ENCODE data around the gene ODF2. TPM values are rescaled to one million over a fixed set of nuclear protein-coding genes. Genes with fewer than 3 reads are reported as not detected.

ODF2 gene
- total RNA-seq, 1 experiment from 2014 or later, result 31.9 TPM

GRCh38 chr9:128415281-128415680 lies 40.5 kb upstream of the ODF2 start (continued):
- TF ChIP-seq, protein P1, sequence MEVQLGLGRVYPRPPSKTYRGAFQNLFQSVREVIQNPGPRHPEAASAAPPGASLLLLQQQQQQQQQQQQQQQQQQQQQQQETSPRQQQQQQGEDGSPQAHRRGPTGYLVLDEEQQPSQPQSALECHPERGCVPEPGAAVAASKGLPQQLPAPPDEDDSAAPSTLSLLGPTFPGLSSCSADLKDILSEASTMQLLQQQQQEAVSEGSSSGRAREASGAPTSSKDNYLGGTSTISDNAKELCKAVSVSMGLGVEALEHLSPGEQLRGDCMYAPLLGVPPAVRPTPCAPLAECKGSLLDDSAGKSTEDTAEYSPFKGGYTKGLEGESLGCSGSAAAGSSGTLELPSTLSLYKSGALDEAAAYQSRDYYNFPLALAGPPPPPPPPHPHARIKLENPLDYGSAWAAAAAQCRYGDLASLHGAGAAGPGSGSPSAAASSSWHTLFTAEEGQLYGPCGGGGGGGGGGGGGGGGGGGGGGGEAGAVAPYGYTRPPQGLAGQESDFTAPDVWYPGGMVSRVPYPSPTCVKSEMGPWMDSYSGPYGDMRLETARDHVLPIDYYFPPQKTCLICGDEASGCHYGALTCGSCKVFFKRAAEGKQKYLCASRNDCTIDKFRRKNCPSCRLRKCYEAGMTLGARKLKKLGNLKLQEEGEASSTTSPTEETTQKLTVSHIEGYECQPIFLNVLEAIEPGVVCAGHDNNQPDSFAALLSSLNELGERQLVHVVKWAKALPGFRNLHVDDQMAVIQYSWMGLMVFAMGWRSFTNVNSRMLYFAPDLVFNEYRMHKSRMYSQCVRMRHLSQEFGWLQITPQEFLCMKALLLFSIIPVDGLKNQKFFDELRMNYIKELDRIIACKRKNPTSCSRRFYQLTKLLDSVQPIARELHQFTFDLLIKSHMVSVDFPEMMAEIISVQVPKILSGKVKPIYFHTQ (CRISPR knock-in tag; IDR thresholded peaks at IDR 0.05), result no peak
- TF ChIP-seq MXD4 (CRISPR knock-in tag; IDR thresholded peaks at IDR 0.05; ENCODE audit: borderline replicate concordance) (no peak), ZNF263 (CRISPR knock-in tag; IDR thresholded peaks at IDR 0.05; ENCODE audit: low read depth) (no peak), ARID4B (CRISPR knock-in tag; IDR thresholded peaks at IDR 0.05; ENCODE audit: borderline replicate concordance) (no peak)
- TF ChIP-seq, protein P2, sequence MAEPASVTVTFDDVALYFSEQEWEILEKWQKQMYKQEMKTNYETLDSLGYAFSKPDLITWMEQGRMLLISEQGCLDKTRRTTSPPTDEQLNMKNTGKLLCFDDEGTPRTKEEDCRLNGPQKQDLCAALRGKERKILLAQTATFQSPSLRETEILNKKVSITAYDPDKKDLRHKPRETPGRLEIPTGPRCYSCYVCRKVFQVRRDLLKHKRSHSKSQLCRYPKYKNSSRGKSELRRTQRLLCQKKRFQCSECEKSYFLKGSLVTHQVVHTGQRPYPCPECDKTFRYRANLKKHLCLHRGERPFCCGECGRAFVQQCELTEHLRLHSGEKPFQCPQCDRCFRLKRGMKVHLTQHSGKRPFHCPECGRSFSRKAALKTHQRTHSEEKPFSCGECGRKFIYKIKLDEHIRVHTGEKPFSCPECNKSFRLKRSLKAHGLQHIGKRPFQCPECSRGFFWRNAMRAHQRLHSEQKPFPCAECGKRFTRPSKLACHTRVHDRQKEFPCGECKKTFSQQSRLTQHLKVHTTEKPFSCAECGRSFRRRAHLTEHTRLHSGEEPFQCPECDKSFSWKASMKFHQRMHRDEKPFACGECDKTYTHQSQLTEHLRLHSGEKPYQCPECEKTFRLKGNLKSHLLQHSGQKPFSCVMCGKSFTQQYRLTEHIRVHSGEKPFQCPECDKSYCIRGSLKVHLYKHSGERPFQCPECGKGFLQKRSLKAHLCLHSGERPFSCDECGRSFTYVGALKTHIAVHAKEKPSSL (CRISPR knock-in tag; conservative IDR thresholded peaks at IDR 0.05), result no peak

DNA sequence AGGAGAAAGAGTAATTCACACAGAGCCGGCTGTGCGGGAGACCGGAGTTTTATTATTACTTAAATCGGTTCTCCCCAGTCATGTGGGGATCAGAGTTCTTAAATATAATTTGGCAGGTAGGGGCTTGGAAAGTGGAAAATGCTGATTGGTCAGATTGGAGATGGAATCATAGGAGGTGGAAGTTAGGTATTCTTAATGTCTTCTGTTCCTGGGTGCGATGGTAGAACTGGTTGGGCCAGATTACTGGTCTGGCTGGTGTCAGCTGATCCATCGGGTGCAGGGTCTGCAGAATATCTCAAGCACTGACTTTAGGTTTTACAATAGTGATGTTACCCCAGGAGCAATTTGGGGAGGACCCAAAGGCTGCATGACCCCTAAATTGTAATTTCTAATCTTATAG lies 39.8 kb upstream of the ODF2 start:
- Mint-ChIP-seq H3K36me3 (no peaks in the 10 kb centered on the region), H3K27ac (no peak overlapping the region)

DNA sequence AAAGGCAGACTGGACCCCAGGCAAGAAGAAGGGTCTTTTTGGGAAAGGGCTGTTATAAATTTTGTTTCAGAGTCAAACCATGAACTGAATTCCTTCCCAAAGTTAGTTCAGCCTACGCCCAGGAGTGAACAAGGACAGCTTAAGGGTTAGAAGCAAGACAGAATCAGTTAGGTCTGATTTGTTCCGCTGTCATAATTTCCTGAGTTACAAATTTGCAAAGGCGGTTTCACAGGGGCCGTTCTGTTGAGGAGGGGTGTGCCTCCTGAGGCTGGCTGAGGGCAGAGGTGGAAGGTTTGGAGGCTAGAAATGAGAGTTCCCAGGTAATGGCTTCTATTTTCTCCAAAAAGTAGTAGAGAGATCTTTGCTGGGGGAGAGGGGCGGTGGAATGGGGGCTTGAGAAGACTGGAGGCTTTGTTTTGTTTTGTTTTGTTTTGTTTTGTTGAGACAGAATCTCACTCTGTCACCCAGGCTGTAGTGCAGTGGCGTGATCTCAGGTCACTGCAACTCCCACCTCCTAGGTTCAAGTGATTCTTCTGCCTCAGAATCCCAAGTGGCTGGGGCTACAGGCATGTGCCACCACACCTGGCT lies 39.3 kb upstream of the ODF2 start:
- Mint-ChIP-seq H3K4me3 (no peak overlapping the region), H3K27me3 (ENCODE audit: low read depth) (peaks cover 72% of the 10 kb centered on the region), H3K36me3 (no peaks in the 10 kb centered on the region), H3K9me3 (no peaks in the 10 kb centered on the region), H3K4me1 (peaks cover 33% of the 10 kb centered on the region), H3K27ac (no peak overlapping the region)
- DNase-seq (ENCODE audit: low spot score), result no peak
- CTCF ChIA-PET, result interaction anchor here (0.8 to 7.7 kb wide), 3 partner anchors 22 to 121 kb away, joined by 3 to 248 read pairs (median 4); no protein-coding TSS in a partner anchor
- POLR2A ChIA-PET, result no interaction called here
- no peak for ATAC-seq
- TF ChIP-seq GRHL2 (CRISPR knock-in tag; IDR thresholded peaks at IDR 0.05; ENCODE audit: insufficient replicate concordance, severe bottlenecking) (no peak), ATF1 (CRISPR knock-in tag; IDR thresholded peaks at IDR 0.05) (no peak), AFF4 (CRISPR knock-in tag; IDR thresholded peaks at IDR 0.05; ENCODE audit: borderline replicate concordance) (no peak), ZNF423 (CRISPR knock-in tag; IDR thresholded peaks at IDR 0.05) (no peak), ELF4 (CRISPR knock-in tag; IDR thresholded peaks at IDR 0.05; ENCODE audit: low read depth) (no peak), CREM (CRISPR knock-in tag; IDR thresholded peaks at IDR 0.05) (no peak), SMAD4 (CRISPR knock-in tag; IDR thresholded peaks at IDR 0.05) (no peak), SMAD3 (CRISPR knock-in tag; IDR thresholded peaks at IDR 0.05; ENCODE audit: borderline replicate concordance) (no peak), SP1 (CRISPR knock-in tag; conservative IDR thresholded peaks at IDR 0.05) (no peak)
- TF ChIP-seq, protein P3, sequence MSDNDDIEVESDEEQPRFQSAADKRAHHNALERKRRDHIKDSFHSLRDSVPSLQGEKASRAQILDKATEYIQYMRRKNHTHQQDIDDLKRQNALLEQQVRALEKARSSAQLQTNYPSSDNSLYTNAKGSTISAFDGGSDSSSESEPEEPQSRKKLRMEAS (CRISPR knock-in tag; IDR thresholded peaks at IDR 0.05), result no peak

More for the DNA sequence above, 39.8 kb upstream of the ODF2 start:
- Mint-ChIP-seq H3K4me3 (peak overlapping the region; percentile 18; the same call in 1 of the 2 replicates), H3K9me3 (no peaks in the 10 kb centered on the region), H3K4me1 (peaks cover 36% of the 10 kb centered on the region), H3K27me3 (ENCODE audit: low read depth) (peaks cover 74% of the 10 kb centered on the region)
- no peak for TF ChIP-seq NR2C2 (CRISPR knock-in tag; IDR thresholded peaks at IDR 0.05)
- peak; percentile 39; the same call in 1 of the 2 replicates for TF ChIP-seq USF2 (CRISPR knock-in tag; IDR thresholded peaks at IDR 0.05)
- ChIA-PET POLR2A (interaction anchor here (1.1 kb wide), 1 partner anchor 140 kb away, joined by 6 read pairs; the partner anchor contains the start of genes GOLGA2 and SWI5), CTCF (interaction anchor here (0.6 to 7.7 kb wide), 4 partner anchors 23 to 213 kb away, joined by 3 to 248 read pairs (median 4); partner anchors contain the start of gene DNM1)
- ATAC-seq (no peak), DNase-seq (ENCODE audit: low spot score) (no peak)

All from WTC11 (cell line).